HepG2 (cell line): ENCODE measurements around the gene APOL4. TPM values are rescaled to one million over a fixed set of nuclear protein-coding genes. Genes with fewer than 3 reads are reported as not detected.

Source experiments
- CEBPB ChIP-seq: IDR thresholded peaks from 2 replicates; pipeline ENCODE4 v1.6.1; 2011; ENCODE audit warnings: low read depth, low read length, improper control_type of control experiment, borderline replicate concordance
- DNMT3B ChIP-seq: conservative IDR thresholded peaks from 2 replicates; pipeline ENCODE4 v1.6.1; 2016; ENCODE audit warnings: missing biosample characterization, control low read depth
- FOXA3 ChIP-seq: IDR thresholded peaks from 2 replicates; pipeline ENCODE4 v1.6.1; 2016; ENCODE audit warnings: missing genetic modification reagents, missing compliant biosample characterization
- KLF6 ChIP-seq: IDR thresholded peaks from 2 replicates; pipeline ENCODE4 v1.8.0; 2016; ENCODE audit warnings: missing biosample characterization, missing genetic modification reagents
- KMT2A ChIP-seq: sonication (generic); formaldehyde crosslinking; IDR thresholded peaks from 2 replicates; pipeline ENCODE4 v1.4.0; 2020; ENCODE audit warnings: missing genetic modification reagents
- PHF20 ChIP-seq: sonication (generic); formaldehyde crosslinking; IDR thresholded peaks from 2 replicates; pipeline ENCODE4 v1.5.0; 2020; ENCODE audit warnings: mild to moderate bottlenecking, missing genetic modification reagents
- PRMT3 ChIP-seq: sonication (generic); formaldehyde crosslinking; IDR thresholded peaks from 2 replicates; pipeline ENCODE4 v1.8.1; 2022; ENCODE audit warnings: low read depth, mild to moderate bottlenecking, moderate library complexity, missing genetic modification reagents, borderline replicate concordance
- RORA ChIP-seq: sonication (generic); formaldehyde crosslinking; IDR thresholded peaks from 2 replicates; pipeline ENCODE4 v1.5.0; 2020; ENCODE audit warnings: mild to moderate bottlenecking, missing genetic modification reagents, moderate library complexity
- XBP1 ChIP-seq: sonication (generic); formaldehyde crosslinking; IDR thresholded peaks from 2 replicates; pipeline ENCODE4 v1.5.0; 2020; ENCODE audit warnings: missing genetic modification reagents
- ZBTB21 ChIP-seq: sonication (generic); formaldehyde crosslinking; IDR thresholded peaks from 2 replicates; pipeline ENCODE4 v1.4.0; 2020; ENCODE audit warnings: missing genetic modification reagents
- ZNF160 ChIP-seq: sonication (generic); formaldehyde crosslinking; IDR thresholded peaks from 2 replicates; pipeline ENCODE4 v1.8.0; 2022; ENCODE audit warnings: mild to moderate bottlenecking, inconsistent platforms, missing genetic modification reagents
- ZNF232 ChIP-seq: sonication (generic); formaldehyde crosslinking; IDR thresholded peaks from 2 replicates; pipeline ENCODE4 v1.4.0; 2020; ENCODE audit warnings: missing genetic modification reagents, borderline replicate concordance
- ZNF326 ChIP-seq: sonication (generic); formaldehyde crosslinking; IDR thresholded peaks from 2 replicates; pipeline ENCODE4 v1.4.0; 2020; ENCODE audit warnings: missing genetic modification reagents, borderline replicate concordance
- ZNF850 ChIP-seq: sonication (generic); formaldehyde crosslinking; conservative IDR thresholded peaks from 2 replicates; pipeline ENCODE4 v1.9.0; 2021; ENCODE audit warnings: mild to moderate bottlenecking, missing genetic modification reagents
- polyA plus RNA-seq, 8 experiments: library from polyadenylated mRNA; depleted of rRNA in 3 of 8; stranded (reverse) in 7 of 8; unstranded in 1 of 8; fragments of >200 nt; fragmentation: Illumina TruSeq in 4 of 8; extraction: Trizol in 4 of 8; gene quantifications; 2 replicates each; pipeline versions ENCODE4 v1.2.1 to v1.2.3, GENCODE V29; 2011 to 2016; ENCODE audit warnings: low read depth in 4 of 8, missing spikeins in 1 of 8, mixed read lengths in 1 of 8; ENCODE audit not compliant: insufficient read depth in 1 of 8
- total RNA-seq, 5 experiments: library from RNA; depleted of rRNA; stranded (reverse); fragments of >200 nt; fragmentation: Illumina TruSeq; extraction: Trizol; gene quantifications; 2 replicates each; pipeline ENCODE4 v1.2.3, GENCODE V29; 2016; ENCODE audit warnings: low read depth in 1 of 5
- TF ChIP-seq, protein P1 (sequence below): sonication (generic); formaldehyde crosslinking; IDR thresholded peaks from 2 replicates; pipeline ENCODE4 v1.8.0; 2022; ENCODE audit warnings: mild to moderate bottlenecking, missing genetic modification reagents, moderate library complexity

Gene APOL4
- total and polyA plus RNA-seq, 2 of the 13 experiments (the other 11 are each of a cell fraction or from before 2014, with no cell fraction given): 0.77 to 2.8 TPM

DNA sequence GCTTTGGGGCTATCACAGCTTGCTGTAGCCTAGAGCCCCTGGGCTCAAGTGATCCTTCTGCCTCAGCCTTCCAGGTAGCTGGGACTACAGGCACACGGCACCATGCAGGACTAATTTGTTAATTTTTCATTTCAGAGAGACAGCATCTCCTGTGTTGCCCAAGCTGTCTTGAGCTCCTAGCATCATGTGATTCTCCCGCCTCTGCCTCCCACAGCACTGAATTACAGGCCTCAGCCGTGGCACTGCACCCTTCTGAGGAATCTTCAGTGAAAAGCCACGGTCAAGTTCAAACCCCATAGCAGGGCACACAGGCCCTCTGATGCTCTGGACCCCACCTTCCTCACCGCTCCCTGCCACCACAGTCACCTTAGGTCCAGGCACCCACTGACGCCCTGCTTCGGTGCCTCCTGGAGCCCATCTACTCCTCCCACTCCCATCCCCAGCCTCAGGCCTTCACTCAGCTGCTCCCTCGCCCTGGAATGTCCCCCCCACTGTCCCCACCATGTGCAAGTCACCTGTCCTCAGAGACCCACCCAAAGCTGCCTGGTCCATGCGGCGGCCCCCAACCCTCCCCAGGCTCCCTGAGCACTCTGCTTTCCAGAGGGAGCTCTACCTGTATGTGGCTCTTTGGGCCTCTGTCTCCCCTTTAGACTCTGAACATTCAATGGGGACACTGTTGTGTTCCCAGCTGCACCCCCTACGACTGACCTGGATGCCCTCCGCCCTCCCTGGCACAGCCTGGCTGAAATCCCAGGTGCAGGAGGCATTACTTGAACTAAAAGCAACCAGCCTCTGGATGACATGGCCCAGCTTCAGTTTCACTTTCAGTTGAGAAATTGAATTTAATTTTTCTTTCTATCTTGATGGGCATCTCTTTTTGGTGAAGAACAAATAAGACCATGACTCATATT is 36.1 kb upstream of the APOL4 start (continued):
- TF ChIP-seq ZBTB21 (CRISPR knock-in tag): no peak
- TF ChIP-seq ZNF850: no peak
- no peak for TF ChIP-seq ZNF232 (CRISPR knock-in tag)
- no peak for TF ChIP-seq DNMT3B (CRISPR knock-in tag)
- no peak for TF ChIP-seq FOXA3 (CRISPR knock-in tag)
- TF ChIP-seq ZNF160 (CRISPR knock-in tag): no peak
- TF ChIP-seq CEBPB: no peak
- no peak for TF ChIP-seq KLF6 (CRISPR knock-in tag)
- TF ChIP-seq XBP1 (CRISPR knock-in tag): no peak
- TF ChIP-seq ZNF326: no peak
- no peak for TF ChIP-seq RORA (CRISPR knock-in tag)
- no peak for TF ChIP-seq KMT2A
- TF ChIP-seq PHF20 (CRISPR knock-in tag): no peak
- TF ChIP-seq, protein P1, sequence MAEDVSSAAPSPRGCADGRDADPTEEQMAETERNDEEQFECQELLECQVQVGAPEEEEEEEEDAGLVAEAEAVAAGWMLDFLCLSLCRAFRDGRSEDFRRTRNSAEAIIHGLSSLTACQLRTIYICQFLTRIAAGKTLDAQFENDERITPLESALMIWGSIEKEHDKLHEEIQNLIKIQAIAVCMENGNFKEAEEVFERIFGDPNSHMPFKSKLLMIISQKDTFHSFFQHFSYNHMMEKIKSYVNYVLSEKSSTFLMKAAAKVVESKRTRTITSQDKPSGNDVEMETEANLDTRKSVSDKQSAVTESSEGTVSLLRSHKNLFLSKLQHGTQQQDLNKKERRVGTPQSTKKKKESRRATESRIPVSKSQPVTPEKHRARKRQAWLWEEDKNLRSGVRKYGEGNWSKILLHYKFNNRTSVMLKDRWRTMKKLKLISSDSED: no peak
- TF ChIP-seq PRMT3 (CRISPR knock-in tag): 0 out of 2 replicates have a peak, but pooled peaks have one; percentile 34
